HEK293 (cell line): ENCODE data around the gene LIN9.

Experiments
- CTCF ChIA-PET: fragments of 350-600 bp; formaldehyde crosslinking; extraction: SDS; loops from one replicate; lab custom pipeline; 2021; ENCODE audit warnings: antibody characterized with exemption; lab: Yijun Ruan, JAX
- POLR2A ChIA-PET: fragments of 300-600 bp; formaldehyde crosslinking; extraction: SDS; loops from one replicate; lab custom pipeline; 2020; ENCODE audit warnings: antibody characterized with exemption, inconsistent platforms; lab: Yijun Ruan, JAX
- H3K27ac ChIP-seq: fragments of 200-500 bp; sonication (Bioruptor generic); 2 replicates; pipeline ENCODE4 v1.5.1; 2014; ENCODE audit warnings: low read depth, low read length, control low read depth, inconsistent platforms; ENCODE audit errors: extremely low read depth
- H3K36me3 ChIP-seq, 2 experiments: fragments of 200-500 bp in 1 of 2; sonication (Bioruptor generic) in 1 of 2; 1 replicate in 1 of 2; 2 replicates in 1 of 2; pipeline ENCODE4 v1.5.1; 2014 to 2017; ENCODE audit warnings: inconsistent platforms in 2 of 2, low read length in 2 of 2; ENCODE audit not compliant: control insufficient read depth in 2 of 2, insufficient read depth in 1 of 2
- H3K4me1 ChIP-seq: fragments of 200-500 bp; sonication (Bioruptor generic); 2 replicates; pipeline ENCODE4 v1.5.1; 2014; ENCODE audit warnings: mild to moderate bottlenecking, low read length, inconsistent platforms; ENCODE audit not compliant: control insufficient read depth, insufficient read depth
- H3K4me3 ChIP-seq: 2 replicates; pipeline ENCODE4 v1.5.1; 2011; ENCODE audit warnings: low read depth, mild to moderate bottlenecking, control low read depth, low read length, moderate library complexity
- H3K9me3 ChIP-seq: fragments of 200-500 bp; sonication (Bioruptor generic); 2 replicates; pipeline ENCODE4 v1.5.1; 2014; ENCODE audit warnings: low read depth, low read length, inconsistent platforms; ENCODE audit not compliant: control insufficient read depth, insufficient read depth
- GLIS2 ChIP-seq: fragments of 450-650 bp; formaldehyde crosslinking; IDR thresholded peaks from 2 replicates; pipeline ENCODE4 v1.5.1; 2016; ENCODE audit warnings: missing biosample characterization, missing genetic modification characterization
- HOXC10 ChIP-seq: sonication (generic); formaldehyde crosslinking; IDR thresholded peaks from 2 replicates; pipeline ENCODE4 v1.8.1; 2023; ENCODE audit warnings: mild to moderate bottlenecking, missing genetic modification reagents
- KLF16 ChIP-seq: fragments of 450-650 bp; formaldehyde crosslinking; IDR thresholded peaks from 2 replicates; pipeline ENCODE4 v1.5.1; 2017; ENCODE audit warnings: missing biosample characterization, missing genetic modification characterization
- SP3 ChIP-seq: fragments of 450-650 bp; formaldehyde crosslinking; IDR thresholded peaks from 2 replicates; pipeline ENCODE4 v1.5.1; 2016; ENCODE audit warnings: missing biosample characterization, missing genetic modification characterization
- ZBTB26 ChIP-seq: fragments of 450-650 bp; formaldehyde crosslinking; optimal IDR thresholded peaks from 2 replicates; pipeline ENCODE3; 2016; ENCODE audit warnings: missing biosample characterization, mild to moderate bottlenecking, missing genetic modification characterization
- ZNF10 ChIP-seq: fragments of 450-650 bp; formaldehyde crosslinking; IDR thresholded peaks from 2 replicates; pipeline ENCODE4 v1.5.1; 2017; ENCODE audit warnings: missing biosample characterization, missing genetic modification characterization
- ZNF114 ChIP-seq: fragments of 450-650 bp; formaldehyde crosslinking; IDR thresholded peaks from 2 replicates; pipeline ENCODE4 v1.5.0; 2017; ENCODE audit warnings: missing biosample characterization, missing genetic modification characterization
- ZNF157 ChIP-seq: fragments of 450-650 bp; formaldehyde crosslinking; IDR thresholded peaks from 2 replicates; pipeline ENCODE4 v1.5.1; 2016; ENCODE audit warnings: missing biosample characterization, missing genetic modification characterization
- ZNF175 ChIP-seq: fragments of 450-650 bp; formaldehyde crosslinking; IDR thresholded peaks from 2 replicates; pipeline ENCODE4 v1.5.1; 2016; ENCODE audit warnings: missing biosample characterization, missing genetic modification characterization
- ZNF19 ChIP-seq: fragments of 450-650 bp; formaldehyde crosslinking; IDR thresholded peaks from 2 replicates; pipeline ENCODE4; 2016; ENCODE audit warnings: missing biosample characterization, missing genetic modification characterization, low read depth
- ZNF202 ChIP-seq: fragments of 450-650 bp; formaldehyde crosslinking; IDR thresholded peaks from 2 replicates; pipeline ENCODE4 v1.5.1; 2016; ENCODE audit warnings: missing biosample characterization, missing genetic modification characterization, borderline replicate concordance
- ZNF248 ChIP-seq: fragments of 450-650 bp; formaldehyde crosslinking; IDR thresholded peaks from 2 replicates; pipeline ENCODE4 v1.5.1; 2017; ENCODE audit warnings: missing biosample characterization, missing genetic modification characterization
- ZNF335 ChIP-seq: fragments of 450-650 bp; formaldehyde crosslinking; conservative IDR thresholded peaks from 2 replicates; pipeline ENCODE4 v1.5.1; 2016; ENCODE audit warnings: missing biosample characterization, missing genetic modification characterization
- ZNF529 ChIP-seq: fragments of 450-650 bp; formaldehyde crosslinking; IDR thresholded peaks from 2 replicates; pipeline ENCODE4 v1.5.1; 2017; ENCODE audit warnings: missing genetic modification characterization, missing biosample characterization; ENCODE audit not compliant: insufficient replicate concordance
- ZNF600 ChIP-seq: fragments of 450-650 bp; formaldehyde crosslinking; IDR thresholded peaks from 2 replicates; pipeline ENCODE4 v1.5.1; 2016; ENCODE audit warnings: missing biosample characterization, missing genetic modification characterization
- ZNF639 ChIP-seq: fragments of 450-650 bp; formaldehyde crosslinking; IDR thresholded peaks from 2 replicates; pipeline ENCODE4 v1.5.1; 2016; ENCODE audit warnings: missing biosample characterization, missing genetic modification characterization
- ZSCAN18 ChIP-seq: fragments of 450-650 bp; formaldehyde crosslinking; IDR thresholded peaks from 2 replicates; pipeline ENCODE4 v1.5.1; 2016; ENCODE audit warnings: missing biosample characterization, missing genetic modification characterization
- TF ChIP-seq, protein P1 (sequence below): fragments of 450-650 bp; formaldehyde crosslinking; IDR thresholded peaks from 2 replicates; pipeline ENCODE4 v1.5.1; 2016; ENCODE audit warnings: missing biosample characterization, missing genetic modification characterization

The LIN9 gene

DNA sequence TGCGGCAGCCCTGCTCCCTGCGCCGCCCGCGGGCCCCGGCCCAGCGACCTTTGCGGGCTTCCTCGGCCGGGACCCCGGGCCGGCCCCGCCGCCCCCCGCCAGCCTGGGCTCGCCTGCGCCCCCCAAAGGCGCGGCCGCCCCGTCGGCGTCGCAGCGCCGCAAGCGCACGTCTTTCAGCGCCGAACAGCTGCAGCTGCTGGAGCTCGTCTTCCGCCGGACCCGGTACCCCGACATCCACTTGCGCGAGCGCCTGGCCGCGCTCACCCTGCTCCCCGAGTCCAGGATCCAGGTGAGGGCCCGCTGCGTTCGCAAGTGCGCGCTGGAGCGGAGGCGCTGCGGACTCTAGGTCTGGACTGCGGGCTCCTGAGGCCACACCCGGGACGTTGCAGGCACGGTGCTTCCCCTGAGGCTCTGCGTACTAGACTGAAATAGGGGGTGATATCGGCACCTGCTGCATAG lies 85.1 kb downstream of the LIN9 start:
- no peaks in the 10 kb centered on the region for H3K9me3 ChIP-seq
- CTCF ChIA-PET: interaction anchor here (0.8 to 4.1 kb wide), 7 partner anchors 10 to 109 kb away, joined by 3 to 19 read pairs (median 4); no protein-coding TSS in a partner anchor
- 0 out of 2 replicates have a peak, but pooled peaks have one; percentile 35 for TF ChIP-seq ZNF10
- TF ChIP-seq ZBTB26 (tag by site-specific recombination): peak; percentile 38
- TF ChIP-seq ZNF248 (tag by site-specific recombination): no peak
- TF ChIP-seq ZNF529: no peak
- peak; percentile 39 for TF ChIP-seq ZNF335 (tag by site-specific recombination)
- TF ChIP-seq ZNF19 (tag by site-specific recombination): no peak
- no peak for TF ChIP-seq ZNF114 (tag by site-specific recombination)
- TF ChIP-seq ZNF600 (tag by site-specific recombination): peak; percentile 80
- TF ChIP-seq SP3 (tag by site-specific recombination): no peak
- TF ChIP-seq, protein P1, sequence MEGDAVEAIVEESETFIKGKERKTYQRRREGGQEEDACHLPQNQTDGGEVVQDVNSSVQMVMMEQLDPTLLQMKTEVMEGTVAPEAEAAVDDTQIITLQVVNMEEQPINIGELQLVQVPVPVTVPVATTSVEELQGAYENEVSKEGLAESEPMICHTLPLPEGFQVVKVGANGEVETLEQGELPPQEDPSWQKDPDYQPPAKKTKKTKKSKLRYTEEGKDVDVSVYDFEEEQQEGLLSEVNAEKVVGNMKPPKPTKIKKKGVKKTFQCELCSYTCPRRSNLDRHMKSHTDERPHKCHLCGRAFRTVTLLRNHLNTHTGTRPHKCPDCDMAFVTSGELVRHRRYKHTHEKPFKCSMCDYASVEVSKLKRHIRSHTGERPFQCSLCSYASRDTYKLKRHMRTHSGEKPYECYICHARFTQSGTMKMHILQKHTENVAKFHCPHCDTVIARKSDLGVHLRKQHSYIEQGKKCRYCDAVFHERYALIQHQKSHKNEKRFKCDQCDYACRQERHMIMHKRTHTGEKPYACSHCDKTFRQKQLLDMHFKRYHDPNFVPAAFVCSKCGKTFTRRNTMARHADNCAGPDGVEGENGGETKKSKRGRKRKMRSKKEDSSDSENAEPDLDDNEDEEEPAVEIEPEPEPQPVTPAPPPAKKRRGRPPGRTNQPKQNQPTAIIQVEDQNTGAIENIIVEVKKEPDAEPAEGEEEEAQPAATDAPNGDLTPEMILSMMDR (tag by site-specific recombination): peak; percentile 57
- no peak for TF ChIP-seq ZNF175
- H3K27ac ChIP-seq: no peak overlapping the region; the same call in 1 of the 2 replicates
- POLR2A ChIA-PET: interaction anchor here (0.5 to 0.8 kb wide), 2 partner anchors 85 to 144 kb away, joined by 3 to 4 read pairs; partner anchors contain the start of gene LIN9
- peak overlapping the region; percentile 40 for H3K4me3 ChIP-seq
- H3K36me3 ChIP-seq: no peaks in the 10 kb centered on the region; a peak in 1 of 3 replicates
- H3K4me1 ChIP-seq: no peaks in the 10 kb centered on the region; the same call in 1 of the 2 replicates

DNA sequence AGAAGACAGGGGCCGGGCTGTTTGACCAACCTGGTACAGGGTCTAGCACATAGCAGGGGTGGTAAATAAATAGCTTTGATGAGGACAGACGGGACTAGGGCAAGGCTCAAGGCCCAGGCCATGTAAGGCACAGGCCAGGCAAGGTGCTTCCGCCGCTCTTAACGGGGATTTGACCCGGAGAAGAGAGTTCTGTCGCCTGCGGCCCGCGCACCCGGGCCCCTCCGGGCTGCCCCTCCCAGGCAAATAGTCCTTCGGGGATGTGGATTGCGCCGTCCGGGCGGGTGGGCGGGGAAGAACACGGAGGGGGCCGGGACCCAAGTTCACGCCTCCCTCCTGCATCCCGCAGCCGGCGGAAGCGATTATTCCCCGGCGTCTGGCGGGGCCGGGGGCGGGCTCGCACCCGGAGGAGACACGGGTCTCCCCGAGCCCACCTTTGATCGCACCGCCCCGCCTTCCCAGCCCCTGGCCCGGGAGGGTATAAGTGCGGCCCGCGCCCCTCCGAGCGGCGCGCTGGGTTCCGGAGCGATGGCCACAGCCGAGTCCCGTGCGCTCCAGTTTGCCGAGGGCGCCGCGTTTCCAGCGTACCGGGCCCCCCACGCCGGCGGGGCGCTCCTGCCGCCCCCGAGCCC lies 85.7 kb downstream of the LIN9 start, which contains the start of gene MIXL1:
Gene MIXL1 (plus strand): TSS at position 508 of the 629 bp plus-strand sequence. CDS start 18 bp downstream, at position 526.
- POLR2A ChIA-PET: no interaction called here
- TF ChIP-seq GLIS2 (tag by site-specific recombination) (no peak), ZNF639 (tag by site-specific recombination) (no peak), ZNF157 (tag by site-specific recombination) (no peak), KLF16 (tag by site-specific recombination) (no peak), HOXC10 (CRISPR knock-in tag) (no peak), ZSCAN18 (no peak), ZNF202 (tag by site-specific recombination) (0 out of 2 replicates have a peak, but pooled peaks have one; percentile 18)
- TF ChIP-seq, all 188 proteins: peak for 1
- CTCF ChIA-PET: interaction anchor here (0.5 to 4.1 kb wide), 8 partner anchors 10 to 158 kb away, joined by 3 to 19 read pairs (median 3); no protein-coding TSS in a partner anchor
- H3K27ac ChIP-seq: no peak within 1 kb of the TSS; the same call in 1 of the 2 replicates
- H3K36me3 ChIP-seq: no peaks in the 10 kb centered on the region; a peak in 1 of 3 replicates
- H3K9me3 ChIP-seq: no peaks in the 10 kb centered on the region
- H3K4me3 ChIP-seq: peak within 1 kb of the TSS; percentile 40
- H3K4me1 ChIP-seq: no peaks in the 10 kb centered on the region; the same call in 1 of the 2 replicates
